ENCODE measurements around the gene TSPAN2. TPM values are rescaled to one million over a fixed set of nuclear protein-coding genes. Genes with fewer than 3 reads are reported as not detected.

Gene TSPAN2
- total and polyA plus RNA-seq, 9 of the 15 experiments (the other 6 are each of a cell fraction or from before 2014, with no cell fraction given), result not detected

DNA sequence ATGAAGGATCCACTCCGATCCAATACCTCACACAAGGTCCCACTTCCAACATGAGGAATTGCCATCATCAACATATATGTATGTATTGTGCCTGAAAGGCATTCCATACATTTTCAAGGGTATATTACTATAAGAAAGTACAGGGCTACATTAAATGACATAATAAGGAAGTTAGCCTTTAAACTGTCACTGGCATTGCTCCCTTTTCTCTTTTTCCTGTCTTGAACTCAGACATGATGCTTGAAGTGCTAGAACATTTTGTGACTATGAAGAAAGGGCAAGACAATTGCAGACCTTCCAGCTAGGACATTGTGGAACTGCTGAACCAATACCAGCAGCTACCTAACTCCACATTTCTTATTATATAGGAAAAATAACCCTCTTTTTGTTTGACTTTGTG lies 2.9 kb upstream of the TSPAN2 start:
- Histone ChIP-seq H3K9me1 (ENCODE audit: control insufficient read depth, insufficient read depth, low read length) (no peaks in the 10 kb centered on the region), H2AFZ (ENCODE audit: low read depth, low read length) (no peak overlapping the region), H3K36me3 (ENCODE audit: control insufficient read depth, insufficient read depth, low read length) (no peaks in the 10 kb centered on the region), H3K79me2 (ENCODE audit: control insufficient read depth, insufficient read depth, low read length) (no peaks in the 10 kb centered on the region), H3K4me2 (ENCODE audit: insufficient read depth, low read length) (no peak overlapping the region), H4K20me1 (replicated peaks; ENCODE audit: control insufficient read depth, insufficient read depth, low read length) (no peaks in the 10 kb centered on the region), H3K9me3 (replicated peaks; ENCODE audit: control insufficient read depth, insufficient read depth, low read depth, low read length) (no peaks in the 10 kb centered on the region), H3K27me3 (ENCODE audit: control insufficient read depth in 2 of 2, insufficient read depth in 2 of 2, low read length in 2 of 2) (peaks cover 3 to 16% of the 10 kb centered on the region in 2 experiments; a peak in 3 of 5 replicates), H3K9ac (ENCODE audit: insufficient read depth in 1 of 2, low read depth in 2 of 2, low read length in 2 of 2) (no peak overlapping the region), H3K27ac (ENCODE audit: extremely low read depth, low read depth, low read length) (no peak overlapping the region), H3K4me3 (no peak overlapping the region), H3K4me1 (replicated peaks in 1 of 2; ENCODE audit: control insufficient read depth in 2 of 2, insufficient read depth in 2 of 2, low read length in 2 of 2) (peaks cover 0 to 9% of the 10 kb centered on the region in 2 experiments; a peak in 2 of 5 replicates)
- POLR2A ChIA-PET, result no interaction called here
- CTCF ChIA-PET (ENCODE audit: low intra/inter-chr PET ratio), result no interaction called here
- FAIRE-seq (no peak), DNase-seq (ENCODE audit: extremely low read depth in 1 of 4, low spot score in 3 of 4) (no peak), ATAC-seq (no peak)
- in situ Hi-C loops (cut with MboI) (no loop called here), intact Hi-C loops (cut with micrococcal nuclease) (no loop called here)
- TF ChIP-seq ZKSCAN3 (CRISPR knock-in tag; IDR thresholded peaks at IDR 0.05), result no peak
- TF ChIP-seq NFATC3 (IDR thresholded peaks at IDR 0.05), result no peak
- TF ChIP-seq SMC3 (conservative IDR thresholded peaks at IDR 0.05; ENCODE audit: insufficient read depth, low read depth, low read length), result no peak
- no peak for TF ChIP-seq ZNF589 (CRISPR knock-in tag; IDR thresholded peaks at IDR 0.05; ENCODE audit: low read depth)
- no peak for TF ChIP-seq SNRNP70 (optimal IDR thresholded peaks at IDR 0.05; ENCODE audit: low read depth, low read length)
- no peak for TF ChIP-seq HNRNPK (IDR thresholded peaks at IDR 0.05; ENCODE audit: low read depth, low read length, poor library complexity, severe bottlenecking)
- TF ChIP-seq RBM39 (optimal IDR thresholded peaks at IDR 0.05; ENCODE audit: low read depth, low read length), result no peak
- TF ChIP-seq, protein P1, sequence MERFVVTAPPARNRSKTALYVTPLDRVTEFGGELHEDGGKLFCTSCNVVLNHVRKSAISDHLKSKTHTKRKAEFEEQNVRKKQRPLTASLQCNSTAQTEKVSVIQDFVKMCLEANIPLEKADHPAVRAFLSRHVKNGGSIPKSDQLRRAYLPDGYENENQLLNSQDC (CRISPR knock-in tag; IDR thresholded peaks at IDR 0.05), result no peak
- 0% methylated on average over 1 of the region's 1 CpG for WGBS (ENCODE audit: insufficient coverage, low coverage, missing lambda C conversion rate)
- no TSS peak for BruUV-seq (replicated peaks)

All from K562 (cell line).